HepG2 (cell line): Measurements from ENCODE around the gene MBLAC1. TPM values are rescaled to one million over a fixed set of nuclear protein-coding genes. Genes with fewer than 3 reads are reported as not detected.

Source experiments
- ATF2 ChIP-seq: sonication (generic); formaldehyde crosslinking; IDR thresholded peaks from 2 replicates; pipeline ENCODE4 v1.4.0; 2020; ENCODE audit warnings: missing genetic modification reagents
- GPN1 ChIP-seq: sonication (generic); formaldehyde crosslinking; IDR thresholded peaks from 2 replicates; pipeline ENCODE4 v1.5.1; 2020; ENCODE audit warnings: missing genetic modification reagents, borderline replicate concordance
- IRF1 ChIP-seq: sonication (generic); formaldehyde crosslinking; IDR thresholded peaks from 2 replicates; pipeline ENCODE4 v1.4.0; 2020; ENCODE audit warnings: low read depth, mild to moderate bottlenecking, missing genetic modification reagents
- NR1H2 ChIP-seq: sonication (generic); formaldehyde crosslinking; IDR thresholded peaks from 2 replicates; pipeline ENCODE4 v1.8.1; 2022; ENCODE audit warnings: low read depth, missing genetic modification reagents, borderline replicate concordance
- PCBP2 ChIP-seq: fragments of 200-400 bp; formaldehyde crosslinking; optimal IDR thresholded peaks from 2 replicates; pipeline ENCODE3; 2018; ENCODE audit warnings: low read length, low read depth; ENCODE audit not compliant: poor library complexity, severe bottlenecking
- RBAK ChIP-seq: sonication (generic); formaldehyde crosslinking; IDR thresholded peaks from 2 replicates; pipeline ENCODE4 v1.5.1; 2020; ENCODE audit warnings: mild to moderate bottlenecking, missing genetic modification reagents
- SKI ChIP-seq: fragments of 450-650 bp; IDR thresholded peaks from one replicate; pipeline ENCODE4 v1.6.1; 2018; ENCODE audit warnings: mild to moderate bottlenecking; ENCODE audit not compliant: partially characterized antibody
- TCF7L2 ChIP-seq: IDR thresholded peaks from 2 replicates; pipeline ENCODE4 v1.6.1; 2011; ENCODE audit warnings: mild to moderate bottlenecking, low read depth, low read length, moderate library complexity
- TEAD3 ChIP-seq: optimal IDR thresholded peaks from 2 replicates; pipeline ENCODE3; 2016; ENCODE audit warnings: borderline replicate concordance
- ZFYVE20 ChIP-seq: sonication (generic); formaldehyde crosslinking; IDR thresholded peaks from 2 replicates; pipeline ENCODE4 v1.8.0; 2023; ENCODE audit warnings: low read depth, mild to moderate bottlenecking, moderate library complexity, missing genetic modification reagents, borderline replicate concordance
- ZNF101 ChIP-seq: sonication (generic); formaldehyde crosslinking; IDR thresholded peaks from 2 replicates; pipeline ENCODE4 v1.4.0; 2020; ENCODE audit warnings: mild to moderate bottlenecking, low read depth, missing genetic modification reagents, borderline replicate concordance
- ZNF274 ChIP-seq: sonication (generic); formaldehyde crosslinking; IDR thresholded peaks from 2 replicates; pipeline ENCODE4 v1.5.1; 2020; ENCODE audit warnings: mild to moderate bottlenecking, missing genetic modification reagents
- ZNF317 ChIP-seq: sonication (generic); formaldehyde crosslinking; IDR thresholded peaks from 2 replicates; pipeline ENCODE4 v1.5.0; 2020; ENCODE audit warnings: mild to moderate bottlenecking, missing genetic modification reagents
- ZNF367 ChIP-seq: sonication (generic); formaldehyde crosslinking; IDR thresholded peaks from 2 replicates; pipeline ENCODE4 v1.4.0; 2020; ENCODE audit warnings: missing genetic modification reagents, borderline replicate concordance
- ZNF460 ChIP-seq: sonication (generic); formaldehyde crosslinking; IDR thresholded peaks from 2 replicates; pipeline ENCODE4 v1.5.1; 2020; ENCODE audit warnings: missing genetic modification reagents, mild to moderate bottlenecking, borderline replicate concordance
- ZNF510 ChIP-seq: sonication (generic); formaldehyde crosslinking; IDR thresholded peaks from 2 replicates; pipeline ENCODE4 v1.4.0; 2020; ENCODE audit warnings: low read depth, mild to moderate bottlenecking, missing genetic modification reagents
- ZNF746 ChIP-seq: sonication (generic); formaldehyde crosslinking; IDR thresholded peaks from 2 replicates; pipeline ENCODE4 v1.8.0; 2022; ENCODE audit warnings: mild to moderate bottlenecking, missing genetic modification reagents
- ZNF775 ChIP-seq: sonication (generic); formaldehyde crosslinking; IDR thresholded peaks from 2 replicates; pipeline ENCODE4 v1.4.0; 2020; ENCODE audit warnings: missing genetic modification reagents, mild to moderate bottlenecking, moderate library complexity, borderline replicate concordance
- ZSCAN20 ChIP-seq: sonication (generic); formaldehyde crosslinking; IDR thresholded peaks from 2 replicates; pipeline ENCODE4 v1.4.0; 2020; ENCODE audit warnings: missing genetic modification reagents, mild to moderate bottlenecking, borderline replicate concordance
- polyA plus RNA-seq, 8 experiments: library from polyadenylated mRNA; depleted of rRNA in 3 of 8; stranded (reverse) in 7 of 8; unstranded in 1 of 8; fragments of >200 nt; fragmentation: Illumina TruSeq in 4 of 8; extraction: Trizol in 4 of 8; gene quantifications; 2 replicates each; pipeline versions ENCODE4 v1.2.1 to v1.2.3, GENCODE V29; 2011 to 2016; ENCODE audit warnings: low read depth in 4 of 8, missing spikeins in 1 of 8, mixed read lengths in 1 of 8; ENCODE audit not compliant: insufficient read depth in 1 of 8
- total RNA-seq, 5 experiments: library from RNA; depleted of rRNA; stranded (reverse); fragments of >200 nt; fragmentation: Illumina TruSeq; extraction: Trizol; gene quantifications; 2 replicates each; pipeline ENCODE4 v1.2.3, GENCODE V29; 2016; ENCODE audit warnings: low read depth in 1 of 5
- TF ChIP-seq, protein P1 (sequence below): sonication (generic); formaldehyde crosslinking; IDR thresholded peaks from 2 replicates; pipeline ENCODE4 v1.4.0; 2020; ENCODE audit warnings: missing genetic modification reagents, mild to moderate bottlenecking, borderline replicate concordance
- TF ChIP-seq, protein P2 (sequence below): sonication (generic); formaldehyde crosslinking; IDR thresholded peaks from 2 replicates; pipeline ENCODE4 v1.8.0; 2022; ENCODE audit warnings: missing genetic modification reagents, mild to moderate bottlenecking, borderline replicate concordance

MBLAC1 gene
- total and polyA plus RNA-seq, 2 of the 13 experiments (the other 11 are each of a cell fraction or from before 2014, with no cell fraction given): 0.79 to 2.1 TPM

DNA sequence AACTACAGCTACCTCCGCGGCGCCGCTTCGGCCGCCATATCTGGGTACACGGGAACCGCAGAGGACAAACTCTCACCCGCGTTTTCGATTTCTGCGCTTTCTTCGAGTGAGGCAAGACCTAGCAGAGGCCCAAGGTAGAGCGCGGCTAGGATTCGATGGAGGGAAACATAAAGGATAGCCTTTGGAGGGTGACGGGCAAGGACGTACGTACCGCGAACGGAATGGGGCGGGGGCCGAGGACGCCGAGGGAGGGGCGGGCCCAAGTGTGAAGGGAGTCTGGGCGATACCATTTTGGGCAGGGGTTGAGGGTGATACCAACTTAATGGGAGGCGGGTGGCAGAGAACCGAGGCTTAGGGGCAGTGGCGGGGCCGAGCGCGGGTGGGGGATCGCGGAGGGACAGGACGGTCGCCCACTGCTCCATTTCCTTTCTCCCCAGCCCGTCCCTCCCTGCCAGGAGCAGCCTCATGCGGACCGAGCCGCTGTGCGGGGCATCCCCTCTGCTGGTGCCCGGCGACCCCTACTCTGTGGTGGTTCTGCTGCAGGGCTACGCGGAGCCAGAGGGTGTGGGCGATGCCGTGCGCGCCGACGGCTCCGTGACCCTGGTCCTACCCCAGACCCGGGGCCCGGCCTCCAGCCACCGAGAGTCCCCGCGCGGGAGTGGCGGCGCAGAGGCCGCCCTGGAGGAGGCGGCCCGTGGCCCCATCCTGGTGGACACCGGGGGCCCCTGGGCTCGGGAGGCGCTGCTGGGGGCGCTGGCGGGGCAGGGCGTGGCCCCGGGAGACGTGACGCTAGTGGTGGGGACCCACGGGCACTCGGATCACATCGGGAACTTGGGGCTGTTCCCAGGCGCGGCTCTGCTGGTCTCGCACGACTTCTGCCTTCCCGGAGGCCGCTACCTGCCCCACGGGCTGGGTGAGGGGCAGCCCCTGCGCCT lies at the start of gene MBLAC1 (continued):
- TF ChIP-seq, protein P1, sequence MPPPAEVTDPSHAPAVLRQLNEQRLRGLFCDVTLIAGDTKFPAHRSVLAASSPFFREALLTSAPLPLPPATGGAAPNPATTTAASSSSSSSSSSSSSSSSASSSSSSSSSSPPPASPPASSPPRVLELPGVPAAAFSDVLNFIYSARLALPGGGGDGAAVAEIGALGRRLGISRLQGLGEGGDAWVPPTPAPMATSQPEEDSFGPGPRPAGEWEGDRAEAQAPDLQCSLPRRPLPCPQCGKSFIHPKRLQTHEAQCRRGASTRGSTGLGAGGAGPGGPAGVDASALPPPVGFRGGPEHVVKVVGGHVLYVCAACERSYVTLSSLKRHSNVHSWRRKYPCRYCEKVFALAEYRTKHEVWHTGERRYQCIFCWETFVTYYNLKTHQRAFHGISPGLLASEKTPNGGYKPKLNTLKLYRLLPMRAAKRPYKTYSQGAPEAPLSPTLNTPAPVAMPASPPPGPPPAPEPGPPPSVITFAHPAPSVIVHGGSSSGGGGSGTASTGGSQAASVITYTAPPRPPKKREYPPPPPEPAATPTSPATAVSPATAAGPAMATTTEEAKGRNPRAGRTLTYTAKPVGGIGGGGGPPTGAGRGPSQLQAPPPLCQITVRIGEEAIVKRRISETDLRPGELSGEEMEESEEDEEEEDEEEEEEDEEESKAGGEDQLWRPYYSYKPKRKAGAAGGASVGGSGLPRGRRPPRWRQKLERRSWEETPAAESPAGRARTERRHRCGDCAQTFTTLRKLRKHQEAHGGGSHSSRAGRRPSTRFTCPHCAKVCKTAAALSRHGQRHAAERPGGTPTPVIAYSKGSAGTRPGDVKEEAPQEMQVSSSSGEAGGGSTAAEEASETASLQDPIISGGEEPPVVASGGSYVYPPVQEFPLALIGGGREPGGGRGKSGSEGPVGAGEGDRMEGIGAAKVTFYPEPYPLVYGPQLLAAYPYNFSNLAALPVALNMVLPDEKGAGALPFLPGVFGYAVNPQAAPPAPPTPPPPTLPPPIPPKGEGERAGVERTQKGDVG (CRISPR knock-in tag): no peak
- TF ChIP-seq ZNF775 (CRISPR knock-in tag): no peak
- TF ChIP-seq SKI: no peak
- no peak for TF ChIP-seq ZNF746
- 0 out of 2 replicates have a peak, but pooled peaks have one; percentile 50 for TF ChIP-seq ZNF367 (CRISPR knock-in tag)
- peak; percentile 66; the same call in 1 of the 2 replicates for TF ChIP-seq ZSCAN20 (CRISPR knock-in tag)
- no peak for TF ChIP-seq ZNF274
- no peak for TF ChIP-seq TCF7L2
- TF ChIP-seq PCBP2: no peak
- no peak for TF ChIP-seq ZFYVE20
- TF ChIP-seq ZNF510 (CRISPR knock-in tag): no peak
- TF ChIP-seq NR1H2 (CRISPR knock-in tag): no peak
- peak; percentile 43; the same call in 1 of the 2 replicates for TF ChIP-seq ZNF101 (CRISPR knock-in tag)
- no peak for TF ChIP-seq RBAK (CRISPR knock-in tag)
- TF ChIP-seq, protein P2, sequence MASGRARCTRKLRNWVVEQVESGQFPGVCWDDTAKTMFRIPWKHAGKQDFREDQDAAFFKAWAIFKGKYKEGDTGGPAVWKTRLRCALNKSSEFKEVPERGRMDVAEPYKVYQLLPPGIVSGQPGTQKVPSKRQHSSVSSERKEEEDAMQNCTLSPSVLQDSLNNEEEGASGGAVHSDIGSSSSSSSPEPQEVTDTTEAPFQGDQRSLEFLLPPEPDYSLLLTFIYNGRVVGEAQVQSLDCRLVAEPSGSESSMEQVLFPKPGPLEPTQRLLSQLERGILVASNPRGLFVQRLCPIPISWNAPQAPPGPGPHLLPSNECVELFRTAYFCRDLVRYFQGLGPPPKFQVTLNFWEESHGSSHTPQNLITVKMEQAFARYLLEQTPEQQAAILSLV: peak; percentile 63
- peak; percentile 65; the same call in 1 of the 2 replicates for TF ChIP-seq ZNF317
- no peak for TF ChIP-seq IRF1 (CRISPR knock-in tag)
- TF ChIP-seq TEAD3: peak; percentile 29
- TF ChIP-seq GPN1 (CRISPR knock-in tag): no peak
- no peak for TF ChIP-seq ATF2 (CRISPR knock-in tag)
- peak; percentile 50; the same call in 1 of the 2 replicates for TF ChIP-seq ZNF460
